Neuronal stem cell (in vitro differentiated cells): Measurements from ENCODE around the gene IFITM10.

ENCODE experiments used
- DNase-seq: peaks from one replicate; pipeline ENCODE4 v3.0.0-alpha.2; 2013; ENCODE audit warnings: low spot score
- H2AFZ ChIP-seq: one replicate; pipeline ENCODE4 v1.6.1; 2013; ENCODE audit warnings: mild to moderate bottlenecking, low read length, inconsistent platforms
- H2AK5ac ChIP-seq: 2 replicates; pipeline ENCODE4 v1.6.1; 2013; ENCODE audit warnings: low read depth, mild to moderate bottlenecking, inconsistent platforms, low read length, moderate library complexity, mixed read lengths
- H2BK120ac ChIP-seq: 2 replicates; pipeline ENCODE4 v1.6.1; 2013; ENCODE audit warnings: low read depth, mild to moderate bottlenecking, inconsistent platforms, low read length, moderate library complexity, mixed read lengths
- H2BK12ac ChIP-seq: one replicate; pipeline ENCODE4 v1.6.1; 2013; ENCODE audit warnings: low read length, inconsistent platforms
- H2BK15ac ChIP-seq: 2 replicates; pipeline ENCODE4 v1.6.1; 2013; ENCODE audit warnings: mild to moderate bottlenecking, low read length, inconsistent platforms, mixed read lengths
- H2BK5ac ChIP-seq: one replicate; pipeline ENCODE4 v1.6.1; 2013; ENCODE audit warnings: inconsistent platforms, mild to moderate bottlenecking, low read length, moderate library complexity
- H3K14ac ChIP-seq: one replicate; pipeline ENCODE4 v1.6.1; 2013; ENCODE audit warnings: low read length, inconsistent platforms
- H3K18ac ChIP-seq: 2 replicates; pipeline ENCODE4 v1.6.1; 2013; ENCODE audit warnings: low read length, inconsistent platforms
- H3K23ac ChIP-seq: 2 replicates; pipeline ENCODE4 v1.6.1; 2013; ENCODE audit warnings: low read depth, mild to moderate bottlenecking, mixed read lengths, low read length, inconsistent platforms; ENCODE audit not compliant: poor library complexity
- H3K27ac ChIP-seq: replicated peaks from 3 replicates; pipeline ENCODE4 v1.5.1; 2013; ENCODE audit warnings: low read length, inconsistent platforms
- H3K27me3 ChIP-seq, 3 experiments: 2 replicates each; pipeline ENCODE4 v1.6.1; 2013; ENCODE audit warnings: low read length in 3 of 3, mild to moderate bottlenecking in 2 of 3, inconsistent platforms in 1 of 3, low read depth in 1 of 3, mixed read lengths in 1 of 3, moderate library complexity in 1 of 3; ENCODE audit not compliant: control insufficient read depth in 3 of 3, insufficient read depth in 3 of 3
- H3K36me3 ChIP-seq, 2 donors: replicated peaks in 1 of 2; 2 replicates each; pipeline ENCODE4 v1.6.1; 2013; ENCODE audit warnings: low read length in 2 of 2; ENCODE audit not compliant: control insufficient read depth in 2 of 2, insufficient read depth in 2 of 2
- H3K4ac ChIP-seq: 2 replicates; pipeline ENCODE4 v1.6.1; 2013; ENCODE audit warnings: inconsistent platforms, mild to moderate bottlenecking, low read length, moderate library complexity
- H3K4me1 ChIP-seq, 2 donors: 1 replicate in 1 of 2; 2 replicates in 1 of 2; pipeline ENCODE4 v1.6.1; 2013; ENCODE audit warnings: low read length in 2 of 2, low read depth in 1 of 2; ENCODE audit not compliant: control insufficient read depth in 2 of 2, insufficient read depth in 1 of 2
- H3K4me2 ChIP-seq: one replicate; pipeline ENCODE4 v1.6.1; 2013; ENCODE audit warnings: mild to moderate bottlenecking, low read length, inconsistent platforms; ENCODE audit not compliant: insufficient read depth, poor library complexity, severe bottlenecking
- H3K4me3 ChIP-seq, 2 donors: 2 replicates each; pipeline ENCODE4 v1.5.1; 2013; ENCODE audit warnings: low read length in 2 of 2, mild to moderate bottlenecking in 2 of 2, inconsistent platforms in 1 of 2, moderate library complexity in 1 of 2
- H3K79me1 ChIP-seq: one replicate; pipeline ENCODE4 v1.6.1; 2013; ENCODE audit warnings: low read depth, mild to moderate bottlenecking, inconsistent platforms, low read length, moderate library complexity
- H3K9ac ChIP-seq: one replicate; pipeline ENCODE4 v1.6.1; 2013; ENCODE audit warnings: mild to moderate bottlenecking, low read depth, low read length, inconsistent platforms; ENCODE audit not compliant: poor library complexity
- H3K9me3 ChIP-seq, 2 donors: replicated peaks in 1 of 2; 2 replicates each; pipeline versions ENCODE3 to v1.6.1; 2013; ENCODE audit warnings: low read length in 2 of 2, mild to moderate bottlenecking in 2 of 2, inconsistent platforms in 1 of 2, low read depth in 1 of 2, mixed read lengths in 1 of 2, moderate library complexity in 1 of 2; ENCODE audit not compliant: control insufficient read depth in 2 of 2, insufficient read depth in 1 of 2
- H4K8ac ChIP-seq: one replicate; pipeline ENCODE4 v1.6.1; 2013; ENCODE audit warnings: low read depth, mild to moderate bottlenecking, inconsistent platforms, low read length, moderate library complexity
- H4K91ac ChIP-seq: one replicate; pipeline ENCODE4 v1.6.1; 2013; ENCODE audit warnings: low read length, low read depth, mild to moderate bottlenecking, inconsistent platforms; ENCODE audit not compliant: poor library complexity
- WGBS, 2 donors: extraction: QIAGEN DNeasy Blood & Tissue Kit; methylation state at CpG; one replicate each; pipeline ENCODE4 v1.1.7; 2013; ENCODE audit warnings: missing lambda C conversion rate in 2 of 2, mixed read lengths in 1 of 2; ENCODE audit not compliant: insufficient read length in 2 of 2, insufficient replicate concordance in 1 of 2; ENCODE audit errors: extremely low coverage in 2 of 2; 5-methylcytosine and 5-hydroxymethylcytosine counted together

Gene IFITM10

GRCh38 chr11:1779806-1780699 is 29.7 kb upstream of the IFITM10 start:
- H4K8ac ChIP-seq, result no peak overlapping the region
- H2AFZ ChIP-seq, result no peak overlapping the region
- H3K4me1 ChIP-seq, result peaks cover 0 to 8% of the 10 kb centered on the region in 2 donors
- peaks cover 4% of the 10 kb centered on the region for H3K79me1 ChIP-seq
- no peak for DNase-seq
- H3K27me3 ChIP-seq, result peaks cover 0 to 51% (median 0%) of the 10 kb centered on the region in 3 experiments
- H3K9ac ChIP-seq, result peak overlapping the region; percentile 60
- H3K9me3 ChIP-seq, result peaks cover 0 to 5% of the 10 kb centered on the region in 2 donors
- H2BK12ac ChIP-seq, result peak overlapping the region; percentile 84
- peak overlapping the region; percentile 56 for H3K14ac ChIP-seq
- no peak overlapping the region for H3K4me2 ChIP-seq
- H3K23ac ChIP-seq, result peak overlapping the region; percentile 43
- H3K4me3 ChIP-seq, result no peak overlapping the region
- H4K91ac ChIP-seq, result no peak overlapping the region
- H3K27ac ChIP-seq, result no peak overlapping the region
- H2BK15ac ChIP-seq, result peak overlapping the region; percentile 99
- H3K4ac ChIP-seq, result peak overlapping the region; percentile 66
- no peaks in the 10 kb centered on the region for H3K36me3 ChIP-seq
- H2BK5ac ChIP-seq, result peak overlapping the region; percentile 75
- H2AK5ac ChIP-seq, result peak overlapping the region; percentile 90
- H3K18ac ChIP-seq, result peak overlapping the region; percentile 83
- H2BK120ac ChIP-seq, result no peak overlapping the region
- WGBS, 2 donors, result no CpG with 5 or more reads among the region's 34 CpGs

- no peak overlapping the region for H4K91ac ChIP-seq
- no CpG with 5 or more reads among the region's 17 CpGs for WGBS, 2 donors
- peak overlapping the region; percentile 60 for H3K9ac ChIP-seq
- H3K4me2 ChIP-seq, result no peak overlapping the region
- peak overlapping the region; percentile 64 for H2BK15ac ChIP-seq
- H4K8ac ChIP-seq, result no peak overlapping the region
- peak overlapping the region in 1 of 2 donors; percentile 29 for H3K4me3 ChIP-seq
- H3K4me1 ChIP-seq, result peaks cover 0 to 8% of the 10 kb centered on the region in 2 donors
- peaks cover 2 to 5% of the 10 kb centered on the region in 2 donors for H3K9me3 ChIP-seq
- H2AK5ac ChIP-seq, result peak overlapping the region; percentile 90
- H3K23ac ChIP-seq, result peak overlapping the region; percentile 94
- H3K14ac ChIP-seq, result peak overlapping the region; percentile 3
- H2BK120ac ChIP-seq, result peak overlapping the region; percentile 82
- H3K36me3 ChIP-seq, result no peaks in the 10 kb centered on the region
- H3K27me3 ChIP-seq, result peaks cover 0 to 43% (median 0%) of the 10 kb centered on the region in 3 experiments
- peak overlapping the region; percentile 80 for H3K18ac ChIP-seq
- no peak overlapping the region for H2AFZ ChIP-seq
- H3K4ac ChIP-seq, result peak overlapping the region; percentile 90
- peak overlapping the region; percentile 58 for H2BK12ac ChIP-seq
- peaks cover 4% of the 10 kb centered on the region for H3K79me1 ChIP-seq
- no peak overlapping the region for H3K27ac ChIP-seq
- peak overlapping the region; percentile 32 for H2BK5ac ChIP-seq
- DNase-seq, result no peak
Observed at GRCh38 chr11:1779034-1779805, 28.8 kb upstream of the IFITM10 start.

GRCh38 chr11:1778141-1778911 is 27.9 kb upstream of the IFITM10 start:
- no CpG with 5 or more reads among the region's 14 CpGs for WGBS, 2 donors
- Histone ChIP-seq H3K9me3 (peaks cover 3 to 5% of the 10 kb centered on the region in 2 donors), H4K8ac (no peak overlapping the region)

More at GRCh38 chr11:1778141-1778911, 27.9 kb upstream of the IFITM10 start:
- Histone ChIP-seq H3K23ac (peak overlapping the region; percentile 94), H3K4me2 (no peak overlapping the region), H2BK120ac (peak overlapping the region; percentile 17), H3K36me3 (no peaks in the 10 kb centered on the region), H2BK12ac (peak overlapping the region; percentile 58), H3K27me3 (peaks cover 0 to 38% (median 0%) of the 10 kb centered on the region in 3 experiments), H3K4me3 (no peak overlapping the region), H3K14ac (no peak overlapping the region), H3K27ac (no peak overlapping the region), H3K9ac (peak overlapping the region; percentile 77), H4K91ac (no peak overlapping the region), H3K18ac (peak overlapping the region; percentile 83), H2BK15ac (peak overlapping the region; percentile 94), H3K79me1 (peaks cover 4% of the 10 kb centered on the region), H2BK5ac (peak overlapping the region; percentile 48), H3K4ac (no peak overlapping the region), H2AK5ac (peak overlapping the region; percentile 20), H3K4me1 (peaks cover 1 to 10% of the 10 kb centered on the region in 2 donors), H2AFZ (no peak overlapping the region)
- no peak for DNase-seq
